HG02798 (cell line): ENCODE data around the gene CHRNA3.

Experiments used
- ATAC-seq: cut with Tn5 transposase; IDR thresholded peaks from one replicate; pipeline ENCODE4 v1.9.1; 2021; ENCODE audit warnings: mild to moderate bottlenecking; ENCODE audit not compliant: unreplicated experiment, poor library complexity

Gene CHRNA3

DNA sequence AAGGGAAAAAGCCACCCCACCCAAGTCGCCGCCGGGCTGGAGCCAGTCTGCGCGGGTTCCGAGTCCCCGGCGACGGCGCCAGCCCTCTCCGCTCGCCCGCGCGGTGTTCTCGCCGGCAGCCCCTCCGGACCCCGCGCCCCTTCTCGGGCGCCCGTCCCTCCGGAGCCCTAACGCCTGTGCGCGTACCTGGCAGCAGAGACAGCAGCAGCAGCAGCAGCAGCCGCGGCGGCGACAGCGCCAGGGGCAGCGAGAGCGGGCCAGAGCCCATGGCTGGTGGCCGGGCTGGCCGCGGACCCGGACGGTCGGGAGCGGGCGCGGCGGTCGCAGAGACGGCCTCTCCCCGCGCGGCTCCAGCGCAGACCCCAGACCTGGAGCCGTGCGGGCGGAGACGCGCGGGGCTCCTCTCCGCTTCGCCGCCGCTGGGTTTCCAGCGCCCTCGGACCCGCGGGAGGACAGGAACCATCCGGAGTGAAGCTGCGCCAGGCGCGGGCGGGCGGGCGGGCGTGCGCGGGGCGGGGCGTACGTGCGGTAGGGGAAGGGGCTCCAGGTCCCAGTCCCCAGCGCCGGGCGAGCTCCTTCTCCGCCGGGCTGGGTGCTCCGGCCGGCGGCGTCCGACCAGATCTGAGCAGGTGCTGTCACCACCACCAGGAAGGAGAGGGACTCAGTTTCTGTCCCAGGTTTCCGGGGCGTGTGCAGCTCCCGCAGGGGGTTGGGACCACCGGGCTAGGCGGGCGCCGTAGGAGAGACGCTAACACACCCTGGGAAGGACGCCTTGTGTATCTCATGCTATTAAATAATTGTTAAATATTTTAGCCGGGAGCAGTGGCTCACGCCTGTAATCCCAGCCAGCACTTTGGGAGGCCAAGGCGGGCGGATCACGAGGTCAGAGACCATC, at the start of gene CHRNA3:
CHRNA3 (minus strand) TSS at position 470 of the 895 bp plus-strand sequence; CDS start at position 268, 202 bp downstream.
- no peak for ATAC-seq

DNA sequence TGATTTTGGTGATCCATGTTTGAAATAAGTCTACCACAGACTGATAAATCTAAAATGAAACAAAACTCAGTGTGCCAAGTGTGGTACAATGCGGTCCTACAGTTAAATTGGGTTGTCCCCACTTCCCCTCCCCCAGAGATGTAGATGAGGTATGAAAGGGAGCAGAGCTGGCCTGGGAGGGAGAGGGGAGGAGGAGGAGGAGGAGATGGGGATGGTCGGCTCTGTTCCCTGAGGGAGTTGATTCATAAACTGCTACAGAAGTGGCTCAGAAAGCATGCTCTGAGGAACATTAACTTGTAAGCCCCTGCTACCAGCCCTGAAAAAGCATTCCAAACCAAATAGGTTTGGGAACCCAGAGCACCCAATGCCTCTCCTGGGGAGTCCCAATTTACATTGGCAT, 48.2 kb upstream of the CHRNA3 start:
- ATAC-seq, result no peak

- ATAC-seq, result no peak
Observed at GRCh38 chr15:78667578-78668236, 46.9 kb upstream of the CHRNA3 start.

DNA sequence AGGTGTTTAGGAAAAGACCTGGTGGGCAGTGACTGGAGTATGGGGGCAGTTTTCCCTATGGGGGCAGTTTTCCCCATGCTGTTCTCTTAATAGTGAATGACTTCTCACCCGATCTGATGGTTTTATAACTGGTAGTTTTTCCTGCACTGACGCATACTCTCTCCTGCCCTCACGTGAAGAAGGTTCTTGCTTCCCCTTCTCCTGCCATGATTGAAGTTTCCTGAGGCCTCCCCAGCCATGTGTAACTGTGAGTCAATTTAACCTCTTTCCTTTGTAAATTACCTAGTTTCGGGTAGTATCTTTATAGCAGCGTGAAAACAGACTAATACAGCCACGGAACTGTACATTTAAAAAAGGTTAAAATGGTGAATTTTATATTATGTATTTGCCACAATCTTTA, 45.2 kb upstream of the CHRNA3 start:
- ATAC-seq, result no peak

DNA sequence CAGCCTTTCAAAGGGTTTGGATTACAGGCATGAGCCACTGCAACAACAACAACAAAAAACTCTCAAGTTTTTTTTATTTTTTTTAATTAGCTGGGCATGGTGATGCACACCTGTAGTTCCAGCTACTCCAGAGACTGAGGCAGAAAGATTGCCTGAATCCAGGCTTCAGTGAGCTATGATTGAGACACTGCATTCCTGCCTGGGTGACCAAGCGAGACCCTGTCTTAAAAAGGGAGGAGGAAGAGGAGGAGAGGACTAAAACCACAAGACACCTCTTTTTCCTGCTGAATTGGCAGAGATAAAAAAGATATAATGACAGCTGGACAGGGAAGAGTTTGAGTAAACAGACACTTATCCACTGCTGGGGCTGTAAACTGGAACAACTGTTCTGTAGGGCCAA, 42.9 kb upstream of the CHRNA3 start:
- no peak for ATAC-seq

GRCh38 chr15:78662028-78662427, 41.2 kb upstream of the CHRNA3 start:
- no peak for ATAC-seq

DNA sequence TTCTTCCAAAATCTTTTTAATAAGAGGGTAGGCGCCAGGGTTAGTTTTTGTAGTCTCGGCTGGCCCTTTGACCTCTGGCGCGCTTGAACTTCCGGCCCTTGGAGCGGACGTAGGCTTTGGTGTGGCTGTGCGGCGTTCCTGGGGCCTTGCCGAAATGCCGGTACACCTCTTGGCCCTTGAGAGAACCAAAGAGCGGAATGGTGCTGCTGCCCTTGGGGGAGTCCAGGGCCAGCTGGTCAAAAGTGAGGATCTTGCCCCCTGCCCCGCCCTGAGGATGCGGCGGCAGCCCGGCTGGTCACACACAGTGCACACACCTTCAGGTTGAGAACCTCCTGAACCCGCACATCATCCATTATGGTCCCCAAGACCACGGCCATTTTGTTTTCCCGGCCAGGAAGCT, 40.2 kb upstream of the CHRNA3 start:
- no peak for ATAC-seq

DNA sequence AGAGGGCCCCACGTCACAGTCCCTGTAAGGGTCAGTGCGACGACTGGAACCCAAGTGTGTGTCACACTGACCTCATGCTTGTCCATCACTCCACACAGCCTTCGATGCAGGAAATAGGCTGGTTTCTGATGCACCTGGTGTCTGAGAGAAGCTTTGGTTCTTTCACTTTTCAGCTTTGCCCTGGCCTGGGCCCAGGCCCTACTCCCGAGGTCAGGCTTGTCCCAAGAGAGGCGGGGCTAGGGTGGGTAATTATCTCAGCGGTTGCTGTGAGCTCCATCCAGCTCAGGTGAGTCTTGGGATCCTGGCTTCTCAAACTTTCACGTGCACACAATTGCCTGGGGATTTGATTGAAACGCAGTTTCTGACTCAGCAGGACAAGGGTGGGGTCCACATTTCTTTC, 39.8 kb upstream of the CHRNA3 start:
- no peak for ATAC-seq

DNA sequence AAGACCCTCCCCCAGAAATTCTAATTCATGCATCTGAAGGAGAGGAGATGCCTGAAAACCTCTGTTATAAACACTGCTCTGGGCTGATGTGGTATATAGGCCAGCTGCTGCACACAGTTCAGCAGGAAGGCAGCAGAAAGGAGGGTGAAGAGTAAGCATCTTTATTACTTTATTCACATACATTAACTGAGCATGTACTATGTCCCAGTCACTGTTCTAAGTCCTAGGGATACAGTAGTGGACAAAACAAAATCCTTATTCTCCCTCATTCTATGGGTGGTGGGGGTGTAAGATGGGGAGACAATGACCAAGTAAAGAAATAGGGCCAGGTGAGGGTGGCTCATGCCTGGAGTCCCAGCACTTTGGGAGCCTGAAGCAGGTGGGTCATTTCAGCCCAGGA, 38.0 kb upstream of the CHRNA3 start:
- no peak for ATAC-seq

GRCh38 chr15:78654272-78654671, 33.5 kb upstream of the CHRNA3 start:
- ATAC-seq, result no peak

DNA sequence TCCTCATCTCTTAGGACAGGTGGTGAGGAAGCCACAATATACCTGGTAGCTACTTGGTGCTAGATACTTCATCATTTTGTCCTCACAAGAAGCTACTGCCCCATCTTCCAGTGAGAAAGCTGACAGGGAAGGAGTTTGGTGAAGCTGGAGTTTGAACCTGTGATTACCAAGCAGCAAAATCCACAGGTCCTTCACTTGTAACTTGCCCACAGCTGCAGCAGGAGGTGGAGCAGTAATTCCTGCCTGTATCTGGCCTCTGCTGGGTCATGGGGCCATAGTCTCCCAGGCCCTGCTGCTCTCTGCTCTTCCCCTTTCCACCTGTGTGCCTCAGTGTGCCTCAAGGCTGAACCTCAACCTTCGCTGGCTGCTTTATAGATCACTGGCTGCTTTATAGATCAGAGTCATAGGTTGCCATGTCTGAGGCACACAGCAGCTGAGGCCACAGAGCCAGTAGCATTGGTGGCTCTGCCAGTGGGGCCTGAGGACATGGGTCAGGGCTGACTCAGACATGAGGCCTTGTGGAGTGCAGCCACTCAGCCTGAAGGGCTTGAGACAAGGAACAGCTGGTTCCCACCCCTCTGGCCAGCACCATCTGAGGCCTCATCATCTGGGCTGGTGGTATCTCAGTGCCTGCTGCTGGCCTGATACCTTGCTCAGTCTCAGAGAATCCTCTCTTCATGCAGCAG, 31.3 kb upstream of the CHRNA3 start:
- ATAC-seq, result no peak

- ATAC-seq, result no peak
Observed at GRCh38 chr15:78651007-78651406, 30.2 kb upstream of the CHRNA3 start.

- ATAC-seq, result no peak
Observed at GRCh38 chr15:78650022-78650421, 29.2 kb upstream of the CHRNA3 start.

GRCh38 chr15:78645009-78645408, 24.2 kb upstream of the CHRNA3 start:
- no peak for ATAC-seq

GRCh38 chr15:78642331-78642730, 21.5 kb upstream of the CHRNA3 start:
- ATAC-seq, result no peak

- ATAC-seq, result no peak
Observed at GRCh38 chr15:78641749-78642275, 21.0 kb upstream of the CHRNA3 start.

DNA sequence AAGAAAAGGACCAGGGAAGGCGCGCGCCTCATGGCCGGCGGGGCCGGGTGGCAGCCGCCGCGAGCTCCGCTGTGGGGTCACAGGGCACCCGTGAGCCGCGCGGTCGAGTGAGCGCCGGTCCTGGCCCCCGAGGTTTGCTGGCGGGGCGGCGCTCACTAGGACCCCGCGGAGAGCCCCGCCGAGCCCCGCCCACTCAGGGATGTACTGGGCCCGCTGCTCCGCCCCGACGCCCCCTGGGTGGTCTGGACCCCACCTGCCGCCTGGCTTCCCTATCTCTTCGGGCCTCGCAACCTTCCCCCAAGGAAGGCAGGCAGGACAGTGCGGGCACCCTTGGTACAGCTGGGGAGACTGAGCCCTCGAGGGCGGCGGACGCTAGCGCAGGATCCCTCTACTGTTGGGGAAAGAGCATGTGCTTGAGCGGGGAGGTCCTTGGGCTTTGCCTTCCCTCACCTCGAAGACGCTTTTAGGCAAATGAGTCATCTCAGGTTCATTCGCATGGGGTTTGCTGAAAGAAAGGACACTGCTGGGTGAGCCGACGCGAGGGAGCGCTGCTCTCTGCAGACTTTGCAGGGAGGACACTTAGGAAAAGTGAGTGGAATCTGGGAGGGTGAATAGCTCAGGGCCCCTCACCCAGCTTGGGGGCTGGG, 20.4 kb upstream of the CHRNA3 start, which contains the start of gene CHRNB4:
CHRNB4 (minus strand) TSS at position 109 of the 647 bp plus-strand sequence; CDS start at position 32, 77 bp downstream.
- no peak for ATAC-seq

DNA sequence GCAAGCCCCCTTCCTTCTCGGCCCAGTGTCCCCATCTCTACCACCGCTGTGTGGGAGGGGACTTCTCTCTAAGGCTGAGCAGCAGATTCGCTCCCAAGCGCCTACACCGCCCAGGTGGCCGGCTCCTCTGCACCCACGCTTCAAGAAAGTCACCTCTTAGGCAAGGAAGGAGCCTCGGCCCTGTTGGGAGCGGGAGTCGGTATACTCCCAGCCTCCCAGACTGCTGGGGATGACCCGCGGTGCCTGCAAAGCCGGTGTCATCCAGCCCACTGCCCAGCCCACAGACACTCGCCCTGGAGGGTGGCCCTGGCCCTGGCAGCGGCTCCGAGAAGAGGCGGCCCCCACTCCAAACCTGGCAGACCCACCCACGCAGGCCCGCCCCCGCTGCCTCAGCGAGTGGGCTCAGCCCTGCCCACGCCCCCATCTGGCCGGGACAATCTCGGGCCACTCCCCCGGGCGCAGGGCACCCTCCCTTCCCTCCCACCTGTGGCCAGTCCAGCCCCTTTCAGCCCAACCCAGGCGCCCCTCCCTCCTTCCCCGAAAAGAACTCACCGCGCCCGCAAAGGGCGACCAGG, 19.8 kb upstream of the CHRNA3 start:
- no peak for ATAC-seq

- no peak for ATAC-seq
Observed at GRCh38 chr15:78638658-78639314, 18.0 kb upstream of the CHRNA3 start.
